Putamen (tissue), 1 donor: ENCODE measurements around the gene AGL.
"Not testable (repeated sequence)": the region's sequence is repeated elsewhere in the genome, so short reads cannot be mapped to it uniquely, and the experiment has no call there.

Source experiments
- DNase-seq: peaks from one replicate; pipeline ENCODE4 v3.0.0-alpha.2; 2016; ENCODE audit warnings: low spot score

Gene AGL

GRCh38 chr1:99943223-99943794 is 93.1 kb downstream of the AGL start:
- no peak for DNase-seq

- DNase-seq, result no peak
Measured at GRCh38 chr1:99944192-99944591, 94.0 kb downstream of the AGL start.

- DNase-seq, result no peak
Measured at GRCh38 chr1:99945174-99945573, 95.0 kb downstream of the AGL start.

- DNase-seq, result no peak
Measured at GRCh38 chr1:99950486-99950885, 100.3 kb downstream of the AGL start.

GRCh38 chr1:99952522-99952921 is 102.4 kb downstream of the AGL start:
- DNase-seq, result no peak

- no peak for DNase-seq
Measured at GRCh38 chr1:99955375-99955774, 105.2 kb downstream of the AGL start.

GRCh38 chr1:99956755-99957154 is 106.6 kb downstream of the AGL start:
- DNase-seq, result no peak

GRCh38 chr1:99957818-99958217 is 107.7 kb downstream of the AGL start:
- no peak for DNase-seq

GRCh38 chr1:99959189-99959705 is 109.1 kb downstream of the AGL start:
- DNase-seq, result not testable (repeated sequence)

GRCh38 chr1:99960260-99960659 is 110.1 kb downstream of the AGL start:
- not testable (repeated sequence) for DNase-seq

- no peak for DNase-seq
Measured at GRCh38 chr1:99963041-99963795, 113.1 kb downstream of the AGL start.

- DNase-seq, result no peak
Measured at GRCh38 chr1:99964806-99965205, 114.6 kb downstream of the AGL start.

GRCh38 chr1:99965646-99966375 is 115.7 kb downstream of the AGL start:
- DNase-seq, result no peak

- no peak for DNase-seq
Measured at GRCh38 chr1:99968214-99968613, 118.1 kb downstream of the AGL start.

- DNase-seq, result no peak
Measured at GRCh38 chr1:99969260-99969728, 119.1 kb downstream of the AGL start.

- DNase-seq, result peak; percentile 65
Measured at GRCh38 chr1:99969729-99970621, 119.8 kb downstream of the AGL start, which contains the start of gene SLC35A3. Gene SLC35A3, plus strand, starts transcription at chr1:99969996. Its CDS starts 23,559 bp downstream, at chr1:99993555.

GRCh38 chr1:99970713-99971255 is 120.6 kb downstream of the AGL start:
- no peak for DNase-seq

GRCh38 chr1:99972066-99972465 is 121.9 kb downstream of the AGL start:
- DNase-seq, result not testable (repeated sequence)
